TTC549 (cell line): ENCODE results near the gene LPP.
"Not testable (repeated sequence)": the region's sequence is repeated elsewhere in the genome, so short reads cannot be mapped to it uniquely, and the experiment has no call there.

Experiments
- FAIRE-seq: peaks from 2 replicates; lab custom pipeline; 2012; peaks lifted over from hg19 to GRCh38; lab: Jason Lieb, UNC

Gene LPP

GRCh38 chr3:188154014-188154808, at the start of gene LPP:
TSS of gene LPP (plus strand) at chr3:188154157. CDS start at chr3:188406121, 251,964 bp downstream.
- FAIRE-seq = no peak

- no peak for FAIRE-seq
Measured at GRCh38 chr3:188106006-188106405, 48.0 kb upstream of the LPP start.

GRCh38 chr3:188106454-188106853, 47.5 kb upstream of the LPP start:
- FAIRE-seq = no peak

GRCh38 chr3:188106887-188107830, 46.8 kb upstream of the LPP start:
- FAIRE-seq = no peak

GRCh38 chr3:188108703-188109412, 45.1 kb upstream of the LPP start:
- FAIRE-seq = no peak

- FAIRE-seq = no peak
Measured at GRCh38 chr3:188111002-188111584, 42.9 kb upstream of the LPP start.

- no peak for FAIRE-seq
Measured at GRCh38 chr3:188113756-188114155, 40.2 kb upstream of the LPP start.

GRCh38 chr3:188119846-188120245, 34.1 kb upstream of the LPP start:
- FAIRE-seq = no peak

GRCh38 chr3:188122571-188123169, 31.3 kb upstream of the LPP start:
- no peak for FAIRE-seq

GRCh38 chr3:188123170-188123905, 30.6 kb upstream of the LPP start:
- no peak for FAIRE-seq

GRCh38 chr3:188124184-188124583, 29.8 kb upstream of the LPP start:
- no peak for FAIRE-seq

GRCh38 chr3:188125076-188125475, 28.9 kb upstream of the LPP start:
- FAIRE-seq = no peak

GRCh38 chr3:188126276-188126675, 27.7 kb upstream of the LPP start:
- no peak for FAIRE-seq

- FAIRE-seq = no peak
Measured at GRCh38 chr3:188126934-188127333, 27.0 kb upstream of the LPP start.

GRCh38 chr3:188128905-188129304, 25.1 kb upstream of the LPP start:
- no peak for FAIRE-seq

- not testable (repeated sequence) for FAIRE-seq
Measured at GRCh38 chr3:188131023-188131422, 22.9 kb upstream of the LPP start.

GRCh38 chr3:188133219-188133618, 20.7 kb upstream of the LPP start:
- FAIRE-seq = no peak

GRCh38 chr3:188133646-188134045, 20.3 kb upstream of the LPP start:
- FAIRE-seq = no peak

- FAIRE-seq = no peak
Measured at GRCh38 chr3:188134079-188134478, 19.9 kb upstream of the LPP start.

- FAIRE-seq = no peak
Measured at GRCh38 chr3:188134856-188135255, 19.1 kb upstream of the LPP start.

GRCh38 chr3:188135271-188135670, 18.7 kb upstream of the LPP start:
- FAIRE-seq = no peak
